ENCODE data around the gene CMTM3. TPM values are rescaled to one million over a fixed set of nuclear protein-coding genes. Genes with fewer than 3 reads are reported as not detected.

Gene CMTM3
- total and polyA plus RNA-seq, 4 donors: 1.6 to 12.2 (median 4.6) TPM

DNA sequence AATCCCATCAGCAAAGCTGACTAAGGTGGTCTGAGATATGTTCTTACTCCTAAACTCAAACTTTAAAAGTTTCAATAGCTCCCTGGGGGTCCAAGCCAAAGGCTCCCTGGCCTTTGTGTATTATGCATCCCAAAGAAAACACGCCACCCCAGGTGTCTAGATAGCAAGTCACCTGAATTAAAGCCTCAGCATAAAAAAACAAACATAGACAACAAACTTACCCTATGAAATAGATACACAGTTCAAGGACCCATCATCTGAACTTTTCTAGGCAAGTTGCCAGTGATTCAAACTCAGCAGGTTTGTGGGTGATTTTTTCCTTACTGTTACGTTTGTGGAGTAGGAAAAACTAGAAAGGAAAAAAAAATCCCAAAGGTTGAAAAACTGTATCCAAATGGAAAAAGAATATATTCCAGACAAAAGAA is 12.5 kb downstream of the CMTM3 start (continued):
- peak; percentile 37 for TF ChIP-seq YY1 (IDR thresholded peaks at IDR 0.05)
- peak; percentile 47 for TF ChIP-seq SP1 (IDR thresholded peaks at IDR 0.05)

- Histone ChIP-seq H3K9ac (ENCODE audit: low read depth in 1 of 2, low read length in 2 of 2) (no peak overlapping the region), H3K36me3 (ENCODE audit: control insufficient read depth in 4 of 4, insufficient read depth in 3 of 4, low read depth in 1 of 4, low read length in 3 of 4) (peaks cover 0 to 4% (median 1%) of the 10 kb centered on the region in 4 donors), H3K9me3 (ENCODE audit: control insufficient read depth in 4 of 4, low read length in 3 of 4) (no peaks in the 10 kb centered on the region), H3K27me3 (ENCODE audit: control insufficient read depth in 4 of 4, insufficient read depth in 4 of 4, low read length in 3 of 4) (no peaks in the 10 kb centered on the region), H3K4me1 (ENCODE audit: control insufficient read depth in 4 of 4, insufficient read depth in 4 of 4, low read length in 3 of 4) (peaks cover 4 to 31% (median 19%) of the 10 kb centered on the region in 4 donors), H3K27ac (ENCODE audit: low read depth in 1 of 2, low read length in 2 of 2) (no peak overlapping the region), H3K4me3 (ENCODE audit: low read depth in 1 of 3, low read length in 3 of 3) (no peak overlapping the region)
- no peak for TF ChIP-seq RXRA (IDR thresholded peaks at IDR 0.05)
- TF ChIP-seq YY1 (IDR thresholded peaks at IDR 0.05): no peak
- TF ChIP-seq GABPA (IDR thresholded peaks at IDR 0.05 in 1 of 2, conservative IDR thresholded peaks at IDR 0.05 in 1 of 2): no peak
- no peak for TF ChIP-seq ATF3 (IDR thresholded peaks at IDR 0.05)
- TF ChIP-seq, protein P1, sequence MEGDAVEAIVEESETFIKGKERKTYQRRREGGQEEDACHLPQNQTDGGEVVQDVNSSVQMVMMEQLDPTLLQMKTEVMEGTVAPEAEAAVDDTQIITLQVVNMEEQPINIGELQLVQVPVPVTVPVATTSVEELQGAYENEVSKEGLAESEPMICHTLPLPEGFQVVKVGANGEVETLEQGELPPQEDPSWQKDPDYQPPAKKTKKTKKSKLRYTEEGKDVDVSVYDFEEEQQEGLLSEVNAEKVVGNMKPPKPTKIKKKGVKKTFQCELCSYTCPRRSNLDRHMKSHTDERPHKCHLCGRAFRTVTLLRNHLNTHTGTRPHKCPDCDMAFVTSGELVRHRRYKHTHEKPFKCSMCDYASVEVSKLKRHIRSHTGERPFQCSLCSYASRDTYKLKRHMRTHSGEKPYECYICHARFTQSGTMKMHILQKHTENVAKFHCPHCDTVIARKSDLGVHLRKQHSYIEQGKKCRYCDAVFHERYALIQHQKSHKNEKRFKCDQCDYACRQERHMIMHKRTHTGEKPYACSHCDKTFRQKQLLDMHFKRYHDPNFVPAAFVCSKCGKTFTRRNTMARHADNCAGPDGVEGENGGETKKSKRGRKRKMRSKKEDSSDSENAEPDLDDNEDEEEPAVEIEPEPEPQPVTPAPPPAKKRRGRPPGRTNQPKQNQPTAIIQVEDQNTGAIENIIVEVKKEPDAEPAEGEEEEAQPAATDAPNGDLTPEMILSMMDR (IDR thresholded peaks at IDR 0.05; ENCODE audit: low read depth, low read length, missing input control): no peak
- DNase-seq (ENCODE audit: low spot score): no peak
- 77% methylated on average over 7 of the region's 7 CpGs for WGBS
Observed at GRCh38 chr16:66617728-66618127, 13.2 kb downstream of the CMTM3 start.

- no peak for DNase-seq (ENCODE audit: low spot score)
- WGBS: 91% methylated on average over 10 of the region's 10 CpGs
- H3K9me3 ChIP-seq (ENCODE audit: control insufficient read depth in 4 of 4, low read length in 3 of 4): no peaks in the 10 kb centered on the region
- H3K27ac ChIP-seq (ENCODE audit: low read depth in 1 of 2, low read length in 2 of 2): no peak overlapping the region
- peaks cover 0 to 6% (median 0%) of the 10 kb centered on the region in 4 donors for H3K36me3 ChIP-seq (ENCODE audit: control insufficient read depth in 4 of 4, insufficient read depth in 3 of 4, low read depth in 1 of 4, low read length in 3 of 4)
- no peak overlapping the region for H3K4me3 ChIP-seq (ENCODE audit: low read depth in 1 of 3, low read length in 3 of 3)
- H3K9ac ChIP-seq (ENCODE audit: low read depth in 1 of 2, low read length in 2 of 2): no peak overlapping the region
- TF ChIP-seq, protein P1 (IDR thresholded peaks at IDR 0.05; ENCODE audit: low read depth, low read length, missing input control): no peak
- TF ChIP-seq EGR1 (IDR thresholded peaks at IDR 0.05; ENCODE audit: low read depth in 2 of 2) (no peak), SP1 (IDR thresholded peaks at IDR 0.05) (no peak), REST (IDR thresholded peaks at IDR 0.05) (no peak), ATF3 (IDR thresholded peaks at IDR 0.05) (no peak), HNF4A (conservative IDR thresholded peaks at IDR 0.05) (no peak), YY1 (IDR thresholded peaks at IDR 0.05) (no peak), FOXA2 (IDR thresholded peaks at IDR 0.05) (no peak), JUND (IDR thresholded peaks at IDR 0.05) (no peak)
- TF ChIP-seq, protein P2, sequence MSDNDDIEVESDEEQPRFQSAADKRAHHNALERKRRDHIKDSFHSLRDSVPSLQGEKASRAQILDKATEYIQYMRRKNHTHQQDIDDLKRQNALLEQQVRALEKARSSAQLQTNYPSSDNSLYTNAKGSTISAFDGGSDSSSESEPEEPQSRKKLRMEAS (IDR thresholded peaks at IDR 0.05): no peak
- no peaks in the 10 kb centered on the region for H3K27me3 ChIP-seq (ENCODE audit: control insufficient read depth in 4 of 4, insufficient read depth in 4 of 4, low read length in 3 of 4)
- peaks cover 4 to 31% (median 19%) of the 10 kb centered on the region in 4 donors for H3K4me1 ChIP-seq (ENCODE audit: control insufficient read depth in 4 of 4, insufficient read depth in 4 of 4, low read length in 3 of 4)
Observed at GRCh38 chr16:66618588-66619375, 14.3 kb downstream of the CMTM3 start.

All from liver (tissue), 9 donors.